HepG2 (cell line): ENCODE measurements around the gene DIP2C. TPM values are rescaled to one million over a fixed set of nuclear protein-coding genes. Genes with fewer than 3 reads are reported as not detected.

Source experiments
- ATAC-seq: fragments of 200-7000 bp; cut with Tn5 transposase; 3 replicates; pipeline ENCODE4 v1.9.1; 2020; ENCODE audit warnings: mild to moderate bottlenecking, moderate library complexity
- BruUV-seq: library from RNA; stranded (reverse); fragments of 400-500 nt; replicated peaks from 2 replicates; lab custom pipeline; 2021; lab: Mats Ljungman, UMichigan
- CTCF ChIA-PET: fragments of 300-600 bp; formaldehyde crosslinking; extraction: SDS; loops from one replicate; lab custom pipeline; 2021; ENCODE audit warnings: low total read pairs, inconsistent platforms, low intra/inter-chr PET ratio; lab: Yijun Ruan, JAX
- POLR2A ChIA-PET: fragments of 350-600 bp; sonication (Branson Sonifier 250); formaldehyde crosslinking; loops from one replicate; lab custom pipeline; 2020; ENCODE audit warnings: antibody characterized with exemption, inconsistent platforms; lab: Yijun Ruan, JAX
- DNase-seq: peaks from one replicate; pipeline ENCODE4 v3.0.0-alpha.2; 2015; ENCODE audit warnings: low spot score
- FAIRE-seq: peaks from 3 replicates; lab custom pipeline; 2011; peaks lifted over from hg19 to GRCh38; lab: Jason Lieb, UNC
- H2AFZ ChIP-seq: one replicate; pipeline ENCODE4 v1.6.1; 2011; ENCODE audit warnings: low read length, inconsistent platforms
- H3K27ac ChIP-seq: fragments of 300-600 bp; 3 replicates; pipeline ENCODE4 v1.8.0; 2011; ENCODE audit warnings: mixed run types, mild to moderate bottlenecking, mixed read lengths, low read length, inconsistent platforms; ENCODE audit not compliant: insufficient read depth; ENCODE audit errors: extremely low read length
- H3K27me3 ChIP-seq, 2 experiments: fragments of 200-600 bp in 1 of 2; 2 replicates in 1 of 2; 3 replicates in 1 of 2; pipeline versions ENCODE4 v1.6.0 to v1.8.0; 2011; ENCODE audit warnings: low read length in 2 of 2, mild to moderate bottlenecking in 2 of 2, moderate library complexity in 2 of 2, inconsistent platforms in 1 of 2; ENCODE audit not compliant: insufficient read depth in 2 of 2, control insufficient read depth in 1 of 2
- H3K36me3 ChIP-seq, 2 experiments: fragments of 200-600 bp in 1 of 2; replicated peaks in 1 of 2; 2 replicates in 1 of 2; 3 replicates in 1 of 2; pipeline versions ENCODE4 v1.5.1 to v1.8.0; 2011; ENCODE audit warnings: low read length in 2 of 2, inconsistent platforms in 1 of 2; ENCODE audit not compliant: insufficient read depth in 2 of 2, control insufficient read depth in 1 of 2
- H3K4me1 ChIP-seq: 2 replicates; pipeline ENCODE4 v1.5.1; 2012; ENCODE audit warnings: low read length, inconsistent platforms; ENCODE audit not compliant: insufficient read depth
- H3K4me2 ChIP-seq: 2 replicates; pipeline ENCODE4 v1.6.0; 2011; ENCODE audit warnings: low read depth, low read length, inconsistent platforms
- H3K4me3 ChIP-seq, 3 experiments: fragments of 200-600 bp in 1 of 3; sonication (generic), shearing (Covaris generic) in 1 of 3; replicated peaks in 1 of 3; 2 replicates each; pipeline ENCODE4 v1.5.1; 2011 to 2016; ENCODE audit warnings: low read length in 3 of 3, inconsistent platforms in 2 of 3, low read depth in 2 of 3, mild to moderate bottlenecking in 2 of 3, control low read depth in 1 of 3, mixed read lengths in 1 of 3; ENCODE audit not compliant: insufficient read depth in 1 of 3
- H3K79me2 ChIP-seq: one replicate; pipeline ENCODE4 v1.6.1; 2011; ENCODE audit warnings: low read length, inconsistent platforms; ENCODE audit not compliant: insufficient read depth
- H3K9ac ChIP-seq: 2 replicates; pipeline ENCODE4 v1.6.0; 2011; ENCODE audit warnings: mild to moderate bottlenecking, low read depth, low read length, inconsistent platforms; ENCODE audit not compliant: insufficient read depth
- H3K9me3 ChIP-seq: 2 replicates; pipeline ENCODE4 v1.5.1; 2012; ENCODE audit warnings: mild to moderate bottlenecking, low read length
- H4K20me1 ChIP-seq: 2 replicates; pipeline ENCODE4 v1.6.0; 2011; ENCODE audit warnings: inconsistent platforms, mild to moderate bottlenecking, low read length, moderate library complexity; ENCODE audit not compliant: insufficient read depth
- HNRNPLL ChIP-seq: fragments of 200-400 bp; formaldehyde crosslinking; IDR thresholded peaks from 2 replicates; pipeline ENCODE4 v1.6.1; 2017; ENCODE audit warnings: mild to moderate bottlenecking, low read depth, low read length; ENCODE audit not compliant: poor library complexity, severe bottlenecking
- ONECUT2 ChIP-seq: sonication (generic); formaldehyde crosslinking; IDR thresholded peaks from 2 replicates; pipeline ENCODE4 v1.4.0; 2020; ENCODE audit warnings: missing genetic modification reagents
- ZBTB49 ChIP-seq: sonication (generic); formaldehyde crosslinking; IDR thresholded peaks from 2 replicates; pipeline ENCODE4 v1.4.0; 2020; ENCODE audit warnings: missing genetic modification reagents, borderline replicate concordance
- ZNF34 ChIP-seq: sonication (generic); formaldehyde crosslinking; IDR thresholded peaks from 2 replicates; pipeline ENCODE4 v1.4.0; 2020; ENCODE audit warnings: mild to moderate bottlenecking, missing genetic modification reagents, borderline replicate concordance
- WGBS: methylation state at CpG from one replicate; pipeline ENCODE4 v1.1.6; 2017; ENCODE audit warnings: low lambda C conversion rate; 5-methylcytosine and 5-hydroxymethylcytosine counted together
- in situ Hi-C: cut with HindIII; loops from 2 replicates; pipeline ENCODE4 v1.10.0; 2017; ENCODE audit warnings: low pct_unique_long_range_greater_than_20kb; ENCODE audit not compliant: extremely low pct_ligation_motif_present
- intact Hi-C: fragments of 100-400 bp; cut with micrococcal nuclease; formaldehyde crosslinking; loops from one replicate; pipeline ENCODE4 v1.10.0; 2022; ENCODE audit not compliant: unreplicated experiment
- polyA plus RNA-seq, 8 experiments: library from polyadenylated mRNA; depleted of rRNA in 3 of 8; stranded (reverse) in 7 of 8; unstranded in 1 of 8; fragments of >200 nt; fragmentation: Illumina TruSeq in 4 of 8; extraction: Trizol in 4 of 8; gene quantifications; 2 replicates each; pipeline versions ENCODE4 v1.2.1 to v1.2.3, GENCODE V29; 2011 to 2016; ENCODE audit warnings: low read depth in 4 of 8, missing spikeins in 1 of 8, mixed read lengths in 1 of 8; ENCODE audit not compliant: insufficient read depth in 1 of 8
- total RNA-seq, 5 experiments: library from RNA; depleted of rRNA; stranded (reverse); fragments of >200 nt; fragmentation: Illumina TruSeq; extraction: Trizol; gene quantifications; 2 replicates each; pipeline ENCODE4 v1.2.3, GENCODE V29; 2016; ENCODE audit warnings: low read depth in 1 of 5

DIP2C gene
- total and polyA plus RNA-seq, 2 of the 13 experiments (the other 11 are each of a cell fraction or from before 2014, with no cell fraction given): 2.2 to 2.7 TPM

- FAIRE-seq: no peak
- no peaks in the 10 kb centered on the region for H3K9me3 ChIP-seq
- no peak for DNase-seq
- ChIA-PET POLR2A (no interaction called here), CTCF (no interaction called here)
- BruUV-seq: no TSS peak
- H3K27ac ChIP-seq: no peak overlapping the region
- H3K27me3 ChIP-seq: no peaks in the 10 kb centered on the region
- no peak overlapping the region for H2AFZ ChIP-seq
- H3K36me3 ChIP-seq: no peaks in the 10 kb centered on the region
- H3K4me3 ChIP-seq: no peak overlapping the region
- in situ Hi-C loops (no loop called here), intact Hi-C loops (loop anchor here (1.0 kb wide), 1 partner anchor 48 kb away; no protein-coding TSS in a partner anchor)
- TF ChIP-seq HNRNPLL (no peak), ZBTB49 (CRISPR knock-in tag) (no peak), ONECUT2 (CRISPR knock-in tag) (no peak), ZNF34 (peak; percentile 98; the same call in 1 of the 2 replicates)
- H3K4me1 ChIP-seq: peaks cover 12% of the 10 kb centered on the region
- peaks cover 11% of the 10 kb centered on the region for H3K79me2 ChIP-seq
- H4K20me1 ChIP-seq: no peaks in the 10 kb centered on the region
- WGBS: 91% methylated on average over 5 of the region's 5 CpGs
- H3K4me2 ChIP-seq: no peak overlapping the region
- no peak overlapping the region for H3K9ac ChIP-seq
- ATAC-seq: no peak
Measured at GRCh38 chr10:644943-645334, 44.5 kb downstream of the DIP2C start.
